ENCODE results near the gene SH2B3.

Gene SH2B3

DNA sequence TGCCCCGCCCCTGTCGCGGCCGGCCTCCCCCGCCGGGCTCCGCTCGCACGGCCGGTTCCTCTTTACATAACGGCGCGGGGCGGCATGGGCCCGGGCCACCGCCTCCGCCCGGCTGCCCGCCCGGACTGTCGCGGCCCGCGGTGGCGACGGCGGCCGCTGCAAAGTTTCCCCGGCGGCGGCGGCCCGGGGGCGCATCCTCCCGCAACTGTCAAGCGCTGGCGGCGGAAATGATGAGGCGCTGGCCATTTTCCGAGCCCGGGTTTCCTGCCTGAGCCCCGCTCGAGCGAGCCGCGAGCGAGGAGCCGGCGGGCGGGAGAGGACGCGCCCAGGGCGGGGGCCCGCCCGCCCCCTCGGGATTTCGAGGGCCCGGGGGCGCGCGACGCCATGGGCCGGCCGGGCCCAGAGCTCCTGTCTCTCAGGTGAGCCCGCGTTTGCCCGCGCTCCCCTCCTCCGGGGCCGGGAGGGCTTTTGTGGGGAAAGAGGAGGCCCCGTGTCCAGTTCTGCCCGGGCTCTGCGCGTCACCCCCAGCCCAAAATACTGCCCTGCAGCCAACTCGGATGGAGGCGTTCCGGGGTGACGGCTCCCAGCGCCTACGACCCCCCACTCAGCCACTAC is at the start of gene SH2B3:
TSS of gene SH2B3 (plus strand) at position 65 of the 615 bp plus-strand sequence. CDS start 12,223 bp downstream, outside the sequence.
- in situ Hi-C loops (cut with MboI; ENCODE audit: low sequenced_read_pairs, unreplicated experiment): no loop called here
- DNase-seq (ENCODE audit: low spot score): no peak
- TF ChIP-seq, protein P1, sequence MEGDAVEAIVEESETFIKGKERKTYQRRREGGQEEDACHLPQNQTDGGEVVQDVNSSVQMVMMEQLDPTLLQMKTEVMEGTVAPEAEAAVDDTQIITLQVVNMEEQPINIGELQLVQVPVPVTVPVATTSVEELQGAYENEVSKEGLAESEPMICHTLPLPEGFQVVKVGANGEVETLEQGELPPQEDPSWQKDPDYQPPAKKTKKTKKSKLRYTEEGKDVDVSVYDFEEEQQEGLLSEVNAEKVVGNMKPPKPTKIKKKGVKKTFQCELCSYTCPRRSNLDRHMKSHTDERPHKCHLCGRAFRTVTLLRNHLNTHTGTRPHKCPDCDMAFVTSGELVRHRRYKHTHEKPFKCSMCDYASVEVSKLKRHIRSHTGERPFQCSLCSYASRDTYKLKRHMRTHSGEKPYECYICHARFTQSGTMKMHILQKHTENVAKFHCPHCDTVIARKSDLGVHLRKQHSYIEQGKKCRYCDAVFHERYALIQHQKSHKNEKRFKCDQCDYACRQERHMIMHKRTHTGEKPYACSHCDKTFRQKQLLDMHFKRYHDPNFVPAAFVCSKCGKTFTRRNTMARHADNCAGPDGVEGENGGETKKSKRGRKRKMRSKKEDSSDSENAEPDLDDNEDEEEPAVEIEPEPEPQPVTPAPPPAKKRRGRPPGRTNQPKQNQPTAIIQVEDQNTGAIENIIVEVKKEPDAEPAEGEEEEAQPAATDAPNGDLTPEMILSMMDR (IDR thresholded peaks at IDR 0.05; ENCODE audit: borderline replicate concordance, control extremely low read depth, extremely low read depth, insufficient read depth, missing control alignments): no peak

DNA sequence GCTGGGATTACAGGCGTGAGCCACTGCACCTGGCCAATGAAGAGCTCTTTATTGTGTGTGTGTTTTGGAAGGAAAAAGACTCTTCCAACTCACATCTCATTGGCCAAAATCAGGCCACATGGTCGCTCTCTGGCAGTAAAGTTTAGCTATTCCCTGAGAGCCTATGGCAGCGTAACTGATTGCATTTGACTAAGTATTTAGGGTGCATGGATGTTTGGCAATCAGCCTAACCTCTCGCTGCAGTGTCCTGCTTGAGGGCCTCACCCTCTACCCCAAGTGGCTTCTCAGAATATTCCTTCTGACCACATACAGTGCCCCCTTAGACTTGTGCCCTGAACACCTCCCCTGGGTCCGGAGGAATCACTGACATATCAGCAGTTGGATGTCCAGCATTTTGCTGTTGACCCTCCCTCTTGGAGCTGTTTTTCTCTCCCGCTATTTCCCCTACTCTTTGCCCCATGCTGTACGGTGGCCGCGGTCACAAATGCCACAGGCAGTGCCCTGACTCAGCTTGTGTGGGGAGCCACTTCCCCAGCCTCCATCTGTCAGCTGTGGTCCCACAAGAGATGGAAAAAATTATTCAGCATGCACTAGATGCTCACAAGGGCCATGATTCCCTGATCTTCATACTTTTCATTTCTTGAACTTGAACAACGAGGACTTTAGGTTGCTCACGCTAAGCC is 46.4 kb upstream of the SH2B3 start:
- DNase-seq (ENCODE audit: low spot score): no peak
- in situ Hi-C loops (cut with MboI; ENCODE audit: low sequenced_read_pairs, unreplicated experiment): no loop called here
- TF ChIP-seq, protein P1 (IDR thresholded peaks at IDR 0.05; ENCODE audit: borderline replicate concordance, control extremely low read depth, extremely low read depth, insufficient read depth, missing control alignments): no peak

DNA sequence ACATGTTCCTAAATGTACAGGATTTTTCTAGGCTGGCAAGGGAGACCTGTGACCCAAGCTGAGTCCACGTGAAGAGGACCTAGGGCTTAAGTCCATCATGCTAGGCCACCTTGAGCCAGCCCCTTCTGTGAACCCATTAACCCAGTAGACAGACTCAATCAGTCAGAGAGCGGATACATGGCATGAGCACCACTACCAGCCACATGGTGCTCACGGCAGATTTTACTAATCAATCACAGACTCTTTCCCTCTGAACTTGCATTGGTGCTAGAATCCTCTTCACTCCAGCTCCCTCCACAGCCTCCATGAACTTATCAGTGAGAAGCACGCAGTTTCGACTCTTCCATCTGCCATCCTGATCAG is 45.8 kb upstream of the SH2B3 start:
- in situ Hi-C loops (cut with MboI; ENCODE audit: low sequenced_read_pairs, unreplicated experiment): no loop called here
- DNase-seq (ENCODE audit: low spot score): no peak

DNA sequence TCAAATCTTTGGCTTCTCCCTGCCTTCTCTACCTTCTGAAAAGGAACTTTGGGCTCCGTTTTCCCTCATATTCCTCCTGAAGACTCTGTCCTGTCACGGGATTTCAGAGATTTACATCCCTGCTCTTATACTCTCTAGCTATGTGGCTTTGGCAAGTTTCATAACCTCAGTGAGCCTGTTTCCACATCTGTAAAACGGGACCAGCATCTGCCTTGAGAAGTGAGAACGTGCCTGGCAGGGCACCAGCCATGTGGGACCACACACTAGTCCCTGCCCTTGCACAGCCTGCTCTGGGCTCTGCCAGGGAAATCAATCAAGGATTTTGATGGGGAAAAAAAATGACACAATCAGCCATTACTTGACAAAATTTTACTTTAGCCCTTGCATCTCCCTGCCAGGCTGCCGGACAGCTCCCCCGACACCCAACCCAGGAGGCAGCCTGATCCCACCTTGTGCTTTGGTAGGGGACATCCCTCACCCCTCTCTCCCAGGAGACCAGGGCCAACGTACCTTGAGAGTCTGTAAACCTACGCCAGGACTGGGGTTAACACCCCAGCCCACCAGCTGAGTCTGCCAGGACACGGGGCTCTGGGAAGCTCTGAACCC is 45.3 kb upstream of the SH2B3 start:
- no peak for DNase-seq (ENCODE audit: low spot score)
- TF ChIP-seq, protein P1 (IDR thresholded peaks at IDR 0.05; ENCODE audit: borderline replicate concordance, control extremely low read depth, extremely low read depth, insufficient read depth, missing control alignments): no peak
- in situ Hi-C loops (cut with MboI; ENCODE audit: low sequenced_read_pairs, unreplicated experiment): no loop called here

More for the DNA sequence above, 45.8 kb upstream of the SH2B3 start:
- TF ChIP-seq, protein P1 (IDR thresholded peaks at IDR 0.05; ENCODE audit: borderline replicate concordance, control extremely low read depth, extremely low read depth, insufficient read depth, missing control alignments): no peak

DNA sequence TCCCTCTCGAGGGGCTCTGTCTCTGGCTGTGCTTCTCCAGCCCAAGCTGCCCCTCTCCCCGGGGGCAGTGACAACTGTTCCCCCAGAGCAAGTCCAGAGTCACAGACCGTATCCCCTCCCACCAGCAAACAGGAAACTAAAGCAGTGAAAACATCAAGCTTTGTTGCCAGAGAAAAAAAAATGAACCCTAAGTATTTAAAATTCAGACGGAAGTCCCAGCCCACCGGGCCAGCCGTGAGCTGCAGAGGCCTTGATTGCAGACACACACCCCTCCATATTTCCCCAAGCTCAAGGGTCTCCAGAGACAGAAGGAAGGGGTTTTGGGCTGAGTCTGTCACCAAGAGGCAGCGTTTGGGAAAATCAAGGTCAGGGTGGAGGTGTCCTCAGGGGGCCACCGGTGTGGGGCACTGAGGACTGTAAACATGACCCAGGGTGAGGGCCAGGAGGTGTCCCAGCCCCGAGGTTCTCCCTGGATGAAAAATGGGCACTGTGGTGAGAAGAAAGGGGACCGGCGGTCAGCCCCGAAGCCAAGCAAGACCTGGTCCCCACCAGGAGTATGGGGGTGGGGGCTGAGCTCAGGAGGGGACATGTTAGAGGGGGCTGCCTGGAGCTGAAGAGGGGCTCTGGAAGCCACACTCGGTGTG is 44.5 kb upstream of the SH2B3 start:
- in situ Hi-C loops (cut with MboI; ENCODE audit: low sequenced_read_pairs, unreplicated experiment): no loop called here
- TF ChIP-seq, protein P1 (IDR thresholded peaks at IDR 0.05; ENCODE audit: borderline replicate concordance, control extremely low read depth, extremely low read depth, insufficient read depth, missing control alignments): no peak
- DNase-seq (ENCODE audit: low spot score): no peak

DNA sequence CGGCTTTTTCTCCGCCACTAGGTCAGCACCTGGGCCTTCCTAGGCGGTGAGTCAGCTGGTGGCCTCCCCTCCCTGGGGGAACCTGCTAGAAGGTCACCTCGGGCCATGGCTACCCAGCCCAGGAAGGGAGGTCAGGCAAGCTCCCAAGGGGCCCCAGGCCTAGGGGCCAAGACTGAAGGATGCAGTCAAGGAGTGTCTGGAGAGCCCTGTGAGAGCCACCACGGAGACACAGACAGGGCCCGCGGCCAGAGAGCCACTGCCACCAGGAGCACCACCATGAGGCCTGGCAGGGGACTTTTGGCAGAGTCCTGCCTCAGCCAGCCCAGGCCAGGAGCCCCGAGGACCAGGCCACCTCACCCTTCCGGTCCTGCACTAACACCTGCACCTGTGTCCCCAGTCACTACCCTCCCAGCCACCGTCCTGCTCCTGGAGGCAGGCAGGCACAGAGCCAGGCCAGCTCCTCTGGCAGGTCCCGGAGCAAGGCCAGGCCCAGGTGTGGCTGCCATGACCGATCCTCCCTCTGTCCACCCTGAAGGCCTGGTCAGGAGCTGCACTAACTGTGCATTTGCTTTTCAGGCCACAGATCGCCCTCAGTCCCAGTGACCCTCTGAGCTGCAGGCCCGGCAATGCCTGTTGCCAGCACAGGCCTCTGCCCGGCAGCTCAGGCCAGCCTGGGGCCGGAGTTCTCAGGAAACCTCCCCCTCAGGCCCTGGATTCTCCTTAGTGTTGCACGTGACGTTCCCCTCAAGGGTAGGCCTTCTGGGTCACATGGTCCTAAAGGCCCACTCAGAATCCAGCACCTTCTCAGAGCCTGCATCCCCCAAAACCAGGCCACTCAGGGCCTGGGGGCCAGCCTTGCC is 43.8 kb upstream of the SH2B3 start:
- no peak for DNase-seq (ENCODE audit: low spot score)
- TF ChIP-seq, protein P1 (IDR thresholded peaks at IDR 0.05; ENCODE audit: borderline replicate concordance, control extremely low read depth, extremely low read depth, insufficient read depth, missing control alignments): no peak
- in situ Hi-C loops (cut with MboI; ENCODE audit: low sequenced_read_pairs, unreplicated experiment): no loop called here
